HCT116 (cell line): ENCODE measurements around the gene MICAL3.

Experiments
- EZH2phosphoT487 ChIP-seq: fragments of 200-600 bp; IDR thresholded peaks from 2 replicates; pipeline ENCODE4 v1.6.1; 2018; ENCODE audit warnings: antibody characterized with exemption, borderline replicate concordance
- FOSL1 ChIP-seq: IDR thresholded peaks from 2 replicates; pipeline ENCODE4 v1.6.1; 2012; ENCODE audit warnings: low read depth
- POLR2A ChIP-seq: IDR thresholded peaks from 2 replicates; pipeline ENCODE4 v1.7.0; 2011; ENCODE audit warnings: borderline replicate concordance; ENCODE audit not compliant: insufficient read depth, insufficient read length; ENCODE audit errors: extremely low read depth
- SRF ChIP-seq: IDR thresholded peaks from 2 replicates; pipeline ENCODE4 v1.6.1; 2012; ENCODE audit warnings: low read depth
- ZFX ChIP-seq: fragments of 450-650 bp; IDR thresholded peaks from 2 replicates; pipeline ENCODE4 v1.6.1; 2017
- TF ChIP-seq, protein P1 (sequence below), 3 experiments: fragments of 200-600 bp in 1 of 3; sonication (generic) in 1 of 3; IDR thresholded peaks in 2 of 3; conservative IDR thresholded peaks in 1 of 3; 2 replicates each; pipeline ENCODE4 v1.5.1; 2012 to 2017; ENCODE audit warnings: low read depth in 2 of 3, low read length in 2 of 3, antibody characterized with exemption in 1 of 3, borderline replicate concordance in 1 of 3, control low read depth in 1 of 3, mild to moderate bottlenecking in 1 of 3, mixed read lengths in 1 of 3, mixed run types in 1 of 3, moderate library complexity in 1 of 3; ENCODE audit not compliant: insufficient read depth in 1 of 3
- TF ChIP-seq, protein P2 (sequence below): IDR thresholded peaks from 2 replicates; pipeline ENCODE4 v1.6.1; 2012; ENCODE audit warnings: low read depth

DNA sequence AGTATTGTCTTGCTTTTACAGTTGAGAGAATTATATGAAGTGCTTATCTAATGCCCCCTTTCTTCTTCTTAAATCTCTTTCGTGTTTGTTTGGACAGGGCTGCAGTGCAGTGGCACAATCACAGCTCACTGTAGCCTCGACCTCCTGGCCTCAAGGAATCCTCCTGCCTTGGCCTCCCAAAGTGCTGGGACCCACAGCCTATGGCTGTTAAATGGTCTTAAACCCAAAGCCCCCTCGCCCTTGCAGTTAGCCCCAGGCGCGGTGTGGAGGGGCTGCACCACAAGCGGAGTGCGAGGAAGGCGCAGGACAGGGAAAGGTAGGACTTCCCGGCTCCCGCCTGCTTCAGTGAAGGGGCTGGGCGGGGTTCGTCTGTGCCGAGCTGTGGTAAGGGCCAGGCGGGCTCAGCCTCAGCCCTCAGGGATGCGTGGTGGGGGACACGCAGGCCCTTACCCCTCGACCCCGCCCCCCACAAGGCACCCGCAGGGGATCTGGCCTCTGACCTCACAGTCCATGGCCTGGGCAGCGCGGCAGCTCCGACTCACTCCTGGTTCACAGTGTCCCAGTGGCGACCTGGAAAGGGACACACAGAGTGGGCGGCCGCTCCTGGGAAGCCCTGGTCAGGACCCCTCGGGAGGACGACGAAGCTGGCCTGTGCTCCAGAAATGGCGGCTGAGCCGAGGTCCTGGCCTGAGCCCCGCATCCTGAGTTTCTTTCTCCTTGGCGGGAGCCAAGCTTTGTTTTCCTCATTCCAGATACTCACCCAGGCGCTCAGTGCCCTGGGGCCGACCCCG, 274.6 kb downstream of the MICAL3 start:
- TF ChIP-seq, protein P1, sequence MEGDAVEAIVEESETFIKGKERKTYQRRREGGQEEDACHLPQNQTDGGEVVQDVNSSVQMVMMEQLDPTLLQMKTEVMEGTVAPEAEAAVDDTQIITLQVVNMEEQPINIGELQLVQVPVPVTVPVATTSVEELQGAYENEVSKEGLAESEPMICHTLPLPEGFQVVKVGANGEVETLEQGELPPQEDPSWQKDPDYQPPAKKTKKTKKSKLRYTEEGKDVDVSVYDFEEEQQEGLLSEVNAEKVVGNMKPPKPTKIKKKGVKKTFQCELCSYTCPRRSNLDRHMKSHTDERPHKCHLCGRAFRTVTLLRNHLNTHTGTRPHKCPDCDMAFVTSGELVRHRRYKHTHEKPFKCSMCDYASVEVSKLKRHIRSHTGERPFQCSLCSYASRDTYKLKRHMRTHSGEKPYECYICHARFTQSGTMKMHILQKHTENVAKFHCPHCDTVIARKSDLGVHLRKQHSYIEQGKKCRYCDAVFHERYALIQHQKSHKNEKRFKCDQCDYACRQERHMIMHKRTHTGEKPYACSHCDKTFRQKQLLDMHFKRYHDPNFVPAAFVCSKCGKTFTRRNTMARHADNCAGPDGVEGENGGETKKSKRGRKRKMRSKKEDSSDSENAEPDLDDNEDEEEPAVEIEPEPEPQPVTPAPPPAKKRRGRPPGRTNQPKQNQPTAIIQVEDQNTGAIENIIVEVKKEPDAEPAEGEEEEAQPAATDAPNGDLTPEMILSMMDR (IDR thresholded peaks at IDR 0.05 in 2 of 3, conservative IDR thresholded peaks at IDR 0.05 in 1 of 3; ENCODE audit: borderline replicate concordance in 1 of 3, insufficient read depth in 1 of 3, low read depth in 2 of 3, low read length in 2 of 3): no peak
- TF ChIP-seq SRF (no peak), FOSL1 (no peak), POLR2A (no peak), EZH2phosphoT487 (no peak), ZFX (no peak)
- TF ChIP-seq, protein P2, sequence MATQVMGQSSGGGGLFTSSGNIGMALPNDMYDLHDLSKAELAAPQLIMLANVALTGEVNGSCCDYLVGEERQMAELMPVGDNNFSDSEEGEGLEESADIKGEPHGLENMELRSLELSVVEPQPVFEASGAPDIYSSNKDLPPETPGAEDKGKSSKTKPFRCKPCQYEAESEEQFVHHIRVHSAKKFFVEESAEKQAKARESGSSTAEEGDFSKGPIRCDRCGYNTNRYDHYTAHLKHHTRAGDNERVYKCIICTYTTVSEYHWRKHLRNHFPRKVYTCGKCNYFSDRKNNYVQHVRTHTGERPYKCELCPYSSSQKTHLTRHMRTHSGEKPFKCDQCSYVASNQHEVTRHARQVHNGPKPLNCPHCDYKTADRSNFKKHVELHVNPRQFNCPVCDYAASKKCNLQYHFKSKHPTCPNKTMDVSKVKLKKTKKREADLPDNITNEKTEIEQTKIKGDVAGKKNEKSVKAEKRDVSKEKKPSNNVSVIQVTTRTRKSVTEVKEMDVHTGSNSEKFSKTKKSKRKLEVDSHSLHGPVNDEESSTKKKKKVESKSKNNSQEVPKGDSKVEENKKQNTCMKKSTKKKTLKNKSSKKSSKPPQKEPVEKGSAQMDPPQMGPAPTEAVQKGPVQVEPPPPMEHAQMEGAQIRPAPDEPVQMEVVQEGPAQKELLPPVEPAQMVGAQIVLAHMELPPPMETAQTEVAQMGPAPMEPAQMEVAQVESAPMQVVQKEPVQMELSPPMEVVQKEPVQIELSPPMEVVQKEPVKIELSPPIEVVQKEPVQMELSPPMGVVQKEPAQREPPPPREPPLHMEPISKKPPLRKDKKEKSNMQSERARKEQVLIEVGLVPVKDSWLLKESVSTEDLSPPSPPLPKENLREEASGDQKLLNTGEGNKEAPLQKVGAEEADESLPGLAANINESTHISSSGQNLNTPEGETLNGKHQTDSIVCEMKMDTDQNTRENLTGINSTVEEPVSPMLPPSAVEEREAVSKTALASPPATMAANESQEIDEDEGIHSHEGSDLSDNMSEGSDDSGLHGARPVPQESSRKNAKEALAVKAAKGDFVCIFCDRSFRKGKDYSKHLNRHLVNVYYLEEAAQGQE: no peak
